ENCODE results near the gene HPGDS.
"Not testable (repeated sequence)": the region's sequence is repeated elsewhere in the genome, so short reads cannot be mapped to it uniquely, and the experiment has no call there.

HPGDS gene

DNA sequence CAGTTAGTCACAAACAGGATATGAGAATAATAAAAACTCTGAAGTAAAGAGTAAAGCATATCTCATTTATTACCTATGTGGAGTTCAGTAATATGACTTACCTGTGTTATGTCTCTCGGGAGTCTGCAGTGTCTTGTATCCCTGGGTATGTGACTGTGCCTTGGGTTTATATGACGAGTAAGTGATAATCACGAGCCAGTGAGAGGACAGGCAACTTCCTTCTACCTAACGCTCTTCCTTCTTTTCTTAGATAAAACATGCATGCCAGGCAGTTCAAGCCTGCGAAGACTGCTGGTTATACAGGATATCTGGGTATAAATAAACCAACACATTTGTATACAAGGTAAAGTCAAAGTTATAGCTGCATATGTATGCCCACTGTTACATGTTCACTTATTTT lies at the start of gene HPGDS:
Gene HPGDS, minus strand, starts transcription at position 143 of the 400 bp plus-strand sequence. CDS start 8,207 bp downstream, outside the sequence.
- no peaks in the 10 kb centered on the region for H3K36me3 Mint-ChIP-seq (ENCODE audit: low read depth)
- intact Hi-C loops (cut with micrococcal nuclease) = no loop called here
- no peak within 1 kb of the TSS for H3K4me3 Mint-ChIP-seq
- H3K4me1 Mint-ChIP-seq (ENCODE audit: low read depth) = peaks cover 30% of the 10 kb centered on the region
- no peaks in the 10 kb centered on the region for H3K27me3 Mint-ChIP-seq
- H3K9me3 Mint-ChIP-seq = no peaks in the 10 kb centered on the region
- H3K27ac Mint-ChIP-seq = no peak within 1 kb of the TSS

DNA sequence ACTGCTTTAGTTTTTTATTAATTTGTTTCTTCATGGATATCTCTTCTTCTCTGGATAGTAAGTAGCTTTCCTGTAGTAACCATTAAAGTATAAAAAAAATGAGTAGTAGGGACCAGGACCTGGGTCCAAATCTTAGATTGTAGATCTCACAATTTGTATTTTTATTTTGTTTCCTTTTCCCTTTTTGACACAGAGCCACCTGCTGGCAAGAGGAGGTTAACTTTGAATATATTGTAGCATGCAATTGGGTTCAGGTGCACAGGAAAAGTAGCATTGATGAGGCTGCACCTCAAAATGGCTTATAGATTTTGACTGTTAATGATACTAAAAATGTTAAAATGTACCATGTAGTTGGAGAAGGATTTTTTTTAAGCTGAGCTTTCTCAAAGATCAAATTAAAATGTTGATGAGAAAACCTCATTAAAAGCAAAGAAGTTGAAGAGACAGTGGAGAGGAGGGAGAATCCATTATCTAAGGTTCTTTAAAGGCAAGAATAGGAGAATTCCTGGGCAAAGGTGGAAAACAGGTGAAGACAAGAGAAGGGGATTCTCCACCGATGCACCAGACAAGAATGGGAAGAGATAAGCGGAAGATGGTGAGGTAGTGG lies 48.3 kb upstream of the HPGDS start:
- intact Hi-C loops (cut with micrococcal nuclease) = loop anchor here (1.0 to 2.0 kb wide), 3 partner anchors 56 to 598 kb away; no protein-coding TSS in a partner anchor
- no peaks in the 10 kb centered on the region for H3K9me3 Mint-ChIP-seq
- H3K4me1 Mint-ChIP-seq (ENCODE audit: low read depth) = no peaks in the 10 kb centered on the region
- no peaks in the 10 kb centered on the region for H3K27me3 Mint-ChIP-seq
- no peak overlapping the region for H3K27ac Mint-ChIP-seq
- H3K36me3 Mint-ChIP-seq (ENCODE audit: low read depth) = no peaks in the 10 kb centered on the region
- H3K4me3 Mint-ChIP-seq = no peak overlapping the region

DNA sequence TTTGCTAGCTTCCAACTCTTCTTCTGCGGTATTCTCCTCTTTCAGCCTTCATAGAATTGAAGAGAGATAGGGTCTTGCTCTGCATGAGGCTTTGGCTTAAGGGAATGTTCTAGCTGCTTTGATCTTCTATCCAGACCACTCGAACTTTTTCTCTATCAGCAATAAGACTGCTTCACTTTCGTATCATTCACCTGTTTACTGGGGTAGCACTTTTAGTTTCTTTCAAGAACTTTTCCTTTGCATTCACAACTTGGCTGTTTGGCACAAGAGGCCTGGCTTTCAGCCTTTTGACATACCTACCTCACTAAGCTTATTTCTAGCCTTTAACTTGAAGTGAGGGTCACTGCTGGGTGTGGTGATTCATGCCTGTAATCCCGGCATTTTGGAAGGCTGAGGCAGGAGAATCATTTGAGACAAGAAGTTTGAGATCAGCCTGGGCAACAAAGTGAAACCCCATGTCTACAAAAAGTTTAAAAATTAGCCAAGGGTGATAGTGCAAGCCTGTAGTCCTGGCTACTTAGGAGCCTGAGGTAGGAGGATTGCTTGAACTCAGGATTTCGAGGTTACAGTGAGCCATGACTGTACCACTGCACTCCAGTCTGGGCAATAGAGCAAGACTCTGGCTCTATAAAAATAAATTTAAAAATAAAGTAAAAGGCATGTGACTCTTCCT lies 47.1 kb upstream of the HPGDS start:
- Mint-ChIP-seq H3K9me3 (no peaks in the 10 kb centered on the region), H3K4me3 (no peak overlapping the region), H3K27ac (no peak overlapping the region), H3K27me3 (no peaks in the 10 kb centered on the region), H3K4me1 (ENCODE audit: low read depth) (no peaks in the 10 kb centered on the region), H3K36me3 (ENCODE audit: low read depth) (no peaks in the 10 kb centered on the region)
- intact Hi-C loops (cut with micrococcal nuclease) = loop anchor here (1.0 to 2.0 kb wide), 3 partner anchors 55 to 597 kb away; no protein-coding TSS in a partner anchor

DNA sequence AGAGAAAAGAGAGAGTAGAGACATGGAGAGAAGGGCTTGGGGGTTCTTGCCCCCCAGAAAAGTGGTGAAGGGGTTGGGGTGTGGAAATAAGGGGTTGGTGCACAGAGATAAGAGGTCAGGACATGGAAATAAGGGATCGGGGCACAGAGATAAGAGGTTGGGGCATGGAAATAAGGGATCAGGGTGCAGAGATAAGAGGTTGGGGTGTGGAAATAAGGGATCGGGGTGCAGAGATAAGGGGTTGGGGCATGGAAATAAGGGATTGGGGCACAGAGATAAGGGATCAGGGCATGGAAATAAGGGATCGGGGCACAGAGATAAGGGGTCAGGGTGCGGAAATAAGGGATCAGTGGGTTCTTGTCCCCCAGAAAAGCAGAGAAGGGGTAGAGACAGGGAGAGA lies 45.3 kb upstream of the HPGDS start:
- intact Hi-C loops (cut with micrococcal nuclease); H3K4me1 Mint-ChIP-seq (ENCODE audit: low read depth): not testable (repeated sequence)

DNA sequence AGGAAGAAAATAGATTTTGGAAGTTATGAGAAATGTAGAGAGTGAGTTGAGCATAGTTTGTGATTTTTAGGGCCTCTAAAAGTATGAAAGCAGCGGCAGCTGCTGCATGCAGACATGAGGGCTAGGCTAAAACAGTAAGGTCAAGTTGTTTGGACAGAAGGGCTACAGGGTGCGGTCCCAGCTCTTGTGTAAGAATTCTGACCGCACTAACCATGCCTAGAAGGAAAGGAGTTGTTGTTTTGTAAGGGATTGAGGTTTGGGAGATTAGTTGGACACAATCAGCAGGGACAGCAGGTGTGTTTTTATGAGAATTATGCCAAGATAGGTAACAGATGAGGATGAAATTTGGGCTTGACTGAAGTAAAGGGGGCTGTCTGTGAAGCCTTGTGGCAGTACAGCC lies 42.8 kb upstream of the HPGDS start:
- H3K27me3 Mint-ChIP-seq; H3K4me3 Mint-ChIP-seq; intact Hi-C loops (cut with micrococcal nuclease); H3K36me3 Mint-ChIP-seq (ENCODE audit: low read depth); H3K4me1 Mint-ChIP-seq (ENCODE audit: low read depth); H3K27ac Mint-ChIP-seq; H3K9me3 Mint-ChIP-seq: not testable (repeated sequence)

More for the DNA sequence above, 45.3 kb upstream of the HPGDS start:
- H3K27ac Mint-ChIP-seq; H3K9me3 Mint-ChIP-seq; H3K4me3 Mint-ChIP-seq; H3K27me3 Mint-ChIP-seq; H3K36me3 Mint-ChIP-seq (ENCODE audit: low read depth): not testable (repeated sequence)

DNA sequence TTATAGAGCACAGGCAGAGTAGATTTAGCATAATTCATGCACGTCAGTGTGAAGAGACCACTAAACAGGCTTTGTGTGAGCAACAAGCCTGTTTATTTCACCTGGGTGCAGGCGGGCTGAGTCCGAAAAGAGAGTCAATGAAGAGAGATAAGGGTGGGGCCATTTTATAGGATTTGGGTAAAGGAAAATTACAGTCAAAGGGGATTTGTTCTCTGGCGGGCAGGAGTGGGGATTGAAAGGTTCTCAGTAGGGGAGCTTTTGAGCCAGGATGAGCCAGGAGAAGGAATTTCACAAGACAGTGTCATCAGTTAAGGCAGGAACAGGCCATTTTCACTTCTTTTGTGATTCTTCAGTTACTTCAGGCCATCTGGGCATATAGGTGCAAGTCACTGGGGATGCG lies 40.3 kb upstream of the HPGDS start:
- H3K4me1 Mint-ChIP-seq (ENCODE audit: low read depth); H3K27me3 Mint-ChIP-seq; H3K27ac Mint-ChIP-seq; H3K36me3 Mint-ChIP-seq (ENCODE audit: low read depth); intact Hi-C loops (cut with micrococcal nuclease); H3K9me3 Mint-ChIP-seq; H3K4me3 Mint-ChIP-seq: not testable (repeated sequence)

DNA sequence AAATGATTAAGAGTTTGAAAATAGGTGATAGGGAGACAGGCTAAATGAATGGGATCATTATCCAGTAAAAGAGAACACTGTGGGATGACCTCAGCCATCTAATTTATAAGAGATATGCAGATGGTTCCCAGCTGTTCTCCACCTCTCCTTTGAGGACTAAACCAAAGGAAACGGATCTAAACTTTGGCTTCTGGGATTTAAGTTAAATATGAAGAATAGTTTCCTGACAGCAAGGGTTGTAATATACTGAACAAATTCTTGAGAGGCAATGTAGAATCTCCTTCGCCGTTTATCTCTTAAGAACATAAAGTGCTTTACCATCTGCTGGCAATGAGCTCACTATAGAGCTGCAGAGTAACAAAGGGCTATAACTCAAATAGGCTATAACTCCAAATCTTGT lies 35.4 kb upstream of the HPGDS start:
- H3K4me3 Mint-ChIP-seq = no peak overlapping the region
- no peaks in the 10 kb centered on the region for H3K9me3 Mint-ChIP-seq
- H3K27ac Mint-ChIP-seq = no peak overlapping the region
- H3K4me1 Mint-ChIP-seq (ENCODE audit: low read depth) = peaks cover 6% of the 10 kb centered on the region
- no peaks in the 10 kb centered on the region for H3K36me3 Mint-ChIP-seq (ENCODE audit: low read depth)
- H3K27me3 Mint-ChIP-seq = no peaks in the 10 kb centered on the region
- intact Hi-C loops (cut with micrococcal nuclease) = no loop called here

DNA sequence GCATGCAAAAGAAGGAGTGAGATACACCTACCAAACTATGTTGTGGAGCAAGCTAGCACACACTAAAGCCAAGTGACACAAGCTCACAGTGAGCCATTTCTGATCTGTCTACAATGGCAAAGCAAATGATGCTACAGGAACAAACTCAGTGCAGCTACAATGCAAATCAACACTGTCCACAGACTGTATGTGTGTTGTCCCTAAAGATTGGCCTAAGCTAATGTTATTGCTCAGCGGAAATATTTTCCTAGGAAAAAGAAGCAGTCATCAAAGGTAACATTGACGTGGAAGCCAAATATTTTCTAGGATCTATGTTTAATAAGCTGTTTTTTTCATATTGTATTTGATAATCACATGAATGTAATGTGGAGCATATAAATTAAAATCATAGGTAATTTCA lies 34.7 kb upstream of the HPGDS start:
- H3K27ac Mint-ChIP-seq = no peak overlapping the region
- intact Hi-C loops (cut with micrococcal nuclease) = no loop called here
- no peak overlapping the region for H3K4me3 Mint-ChIP-seq
- H3K4me1 Mint-ChIP-seq (ENCODE audit: low read depth) = peaks cover 6% of the 10 kb centered on the region
- no peaks in the 10 kb centered on the region for H3K27me3 Mint-ChIP-seq
- H3K9me3 Mint-ChIP-seq = no peaks in the 10 kb centered on the region
- no peaks in the 10 kb centered on the region for H3K36me3 Mint-ChIP-seq (ENCODE audit: low read depth)

DNA sequence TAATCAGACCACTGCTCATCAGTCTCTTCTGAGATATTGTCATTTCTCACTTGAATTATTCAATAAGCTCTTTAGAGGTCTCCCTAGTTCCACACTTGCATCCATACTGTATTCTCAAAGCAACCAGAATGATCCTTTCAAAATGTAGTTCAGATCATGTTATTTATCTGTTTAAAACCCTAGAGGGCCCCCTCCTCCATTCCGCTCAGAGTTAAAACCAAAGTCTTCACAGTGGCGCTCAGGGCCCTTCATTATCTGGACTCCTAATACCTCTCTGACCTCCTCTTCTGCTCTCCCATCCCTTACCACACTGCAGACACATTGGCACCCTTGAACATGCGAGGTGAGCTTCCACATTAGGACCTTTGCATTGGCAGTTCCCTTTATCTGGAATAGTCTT lies 32.7 kb upstream of the HPGDS start:
- Mint-ChIP-seq H3K27ac (no peak overlapping the region), H3K27me3 (no peaks in the 10 kb centered on the region), H3K36me3 (ENCODE audit: low read depth) (no peaks in the 10 kb centered on the region), H3K4me1 (ENCODE audit: low read depth) (peaks cover 6% of the 10 kb centered on the region), H3K4me3 (no peak overlapping the region), H3K9me3 (no peaks in the 10 kb centered on the region)
- intact Hi-C loops (cut with micrococcal nuclease) = no loop called here

DNA sequence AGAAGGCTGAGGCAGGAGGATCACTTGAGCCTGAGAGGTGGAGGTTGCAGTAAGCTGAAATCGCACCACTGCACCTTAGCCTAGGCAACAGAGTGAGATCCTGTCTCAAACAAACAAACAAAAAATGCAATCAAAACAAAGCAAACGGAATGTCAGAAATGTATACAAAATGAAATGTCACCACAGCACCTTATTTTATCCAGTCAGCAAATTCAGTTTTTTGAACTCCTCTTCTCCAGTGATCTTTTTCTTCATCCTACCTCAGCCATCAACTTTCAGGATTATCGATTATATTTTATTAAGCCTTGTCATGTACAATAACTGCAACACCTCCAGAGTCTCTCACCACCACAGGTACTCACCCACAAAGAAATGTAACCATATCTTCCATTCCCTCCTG lies 31.1 kb upstream of the HPGDS start:
- Mint-ChIP-seq H3K4me3 (no peak overlapping the region), H3K4me1 (ENCODE audit: low read depth) (peaks cover 6% of the 10 kb centered on the region), H3K36me3 (ENCODE audit: low read depth) (no peaks in the 10 kb centered on the region), H3K27me3 (no peaks in the 10 kb centered on the region), H3K27ac (no peak overlapping the region), H3K9me3 (no peaks in the 10 kb centered on the region)
- intact Hi-C loops (cut with micrococcal nuclease) = no loop called here

DNA sequence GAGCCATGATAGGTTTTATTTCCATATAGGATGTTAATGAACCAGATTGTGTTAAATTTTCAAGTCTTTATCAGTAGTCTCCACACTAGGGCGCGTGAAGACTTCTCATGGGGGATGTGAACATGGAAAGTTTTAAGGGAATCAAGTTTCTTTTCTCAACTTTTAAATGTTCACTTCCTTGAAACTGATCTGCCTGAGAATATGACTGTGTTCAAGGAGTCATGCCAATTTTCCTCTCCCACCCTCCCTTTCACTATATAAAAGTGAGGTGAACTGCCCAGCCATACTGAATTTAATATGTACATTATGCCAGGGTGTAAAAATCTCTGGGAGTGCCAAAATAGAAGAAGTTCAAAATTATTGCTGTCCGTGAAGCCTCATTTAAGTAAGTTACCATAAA lies 30.4 kb upstream of the HPGDS start:
- Mint-ChIP-seq H3K36me3 (ENCODE audit: low read depth) (no peaks in the 10 kb centered on the region), H3K27ac (no peak overlapping the region), H3K4me1 (ENCODE audit: low read depth) (peaks cover 6% of the 10 kb centered on the region), H3K4me3 (no peak overlapping the region), H3K9me3 (no peaks in the 10 kb centered on the region), H3K27me3 (no peaks in the 10 kb centered on the region)
- intact Hi-C loops (cut with micrococcal nuclease) = no loop called here

DNA sequence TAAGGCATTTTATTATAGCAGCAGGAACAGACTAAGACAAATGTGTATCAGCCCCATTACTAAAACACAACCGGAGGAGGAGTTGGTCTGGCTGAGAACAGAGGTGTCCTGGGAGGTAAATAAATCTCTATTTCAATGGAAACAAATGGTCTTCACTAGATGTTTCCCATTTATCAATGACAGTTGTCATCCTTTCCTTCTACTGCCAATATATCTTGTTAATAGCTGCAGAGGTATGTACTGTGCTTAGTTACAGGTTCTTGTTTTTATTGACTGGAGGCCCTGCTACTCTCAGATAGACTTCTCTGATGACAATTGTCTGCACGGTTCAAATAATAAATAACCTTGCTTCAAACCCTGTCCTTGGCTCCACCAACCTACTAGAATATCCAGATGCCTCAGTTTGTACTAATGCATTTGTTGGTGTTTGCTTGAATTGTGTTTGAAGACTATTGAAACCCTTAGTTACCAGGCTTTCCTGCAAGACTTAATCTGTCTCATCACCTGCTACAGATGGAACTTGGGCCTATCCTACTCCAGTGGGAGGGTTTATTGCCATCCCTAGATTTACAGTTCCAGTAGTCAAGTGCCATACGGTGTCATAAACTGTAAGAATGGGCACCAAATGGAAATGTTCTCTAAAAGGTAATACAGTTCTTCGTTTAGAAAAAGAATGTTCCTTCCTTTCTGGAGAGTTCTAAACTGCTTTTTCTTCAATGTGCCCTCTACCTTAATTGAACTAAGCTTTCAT lies 29.8 kb upstream of the HPGDS start:
- H3K36me3 Mint-ChIP-seq (ENCODE audit: low read depth) = no peaks in the 10 kb centered on the region
- H3K4me3 Mint-ChIP-seq = no peak overlapping the region
- H3K4me1 Mint-ChIP-seq (ENCODE audit: low read depth) = peaks cover 6% of the 10 kb centered on the region
- H3K27ac Mint-ChIP-seq = no peak overlapping the region
- H3K9me3 Mint-ChIP-seq = no peaks in the 10 kb centered on the region
- intact Hi-C loops (cut with micrococcal nuclease) = no loop called here
- no peaks in the 10 kb centered on the region for H3K27me3 Mint-ChIP-seq

DNA sequence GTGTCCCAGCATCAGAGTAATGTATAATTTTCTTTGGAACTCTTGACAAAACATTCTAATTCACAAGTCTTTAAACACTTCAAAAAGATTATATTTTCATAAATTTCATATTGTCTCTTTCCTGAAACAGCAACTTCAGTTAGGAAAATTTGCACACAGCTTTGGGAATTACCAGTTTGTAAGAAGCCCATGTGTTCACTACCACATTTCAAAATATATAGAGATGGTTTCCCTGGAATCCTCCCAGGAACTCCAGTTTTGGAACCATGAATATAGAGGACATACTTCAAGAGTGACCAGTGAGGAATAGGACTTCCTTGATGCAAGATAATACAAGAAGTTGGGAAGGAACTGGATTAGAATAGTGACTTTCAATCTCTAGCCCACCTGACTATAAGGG lies 28.7 kb upstream of the HPGDS start:
- H3K9me3 Mint-ChIP-seq = peaks cover 10% of the 10 kb centered on the region
- intact Hi-C loops (cut with micrococcal nuclease) = no loop called here
- no peaks in the 10 kb centered on the region for H3K27me3 Mint-ChIP-seq
- peaks cover 6% of the 10 kb centered on the region for H3K4me1 Mint-ChIP-seq (ENCODE audit: low read depth)
- no peaks in the 10 kb centered on the region for H3K36me3 Mint-ChIP-seq (ENCODE audit: low read depth)
- no peak overlapping the region for H3K4me3 Mint-ChIP-seq
- no peak overlapping the region for H3K27ac Mint-ChIP-seq

DNA sequence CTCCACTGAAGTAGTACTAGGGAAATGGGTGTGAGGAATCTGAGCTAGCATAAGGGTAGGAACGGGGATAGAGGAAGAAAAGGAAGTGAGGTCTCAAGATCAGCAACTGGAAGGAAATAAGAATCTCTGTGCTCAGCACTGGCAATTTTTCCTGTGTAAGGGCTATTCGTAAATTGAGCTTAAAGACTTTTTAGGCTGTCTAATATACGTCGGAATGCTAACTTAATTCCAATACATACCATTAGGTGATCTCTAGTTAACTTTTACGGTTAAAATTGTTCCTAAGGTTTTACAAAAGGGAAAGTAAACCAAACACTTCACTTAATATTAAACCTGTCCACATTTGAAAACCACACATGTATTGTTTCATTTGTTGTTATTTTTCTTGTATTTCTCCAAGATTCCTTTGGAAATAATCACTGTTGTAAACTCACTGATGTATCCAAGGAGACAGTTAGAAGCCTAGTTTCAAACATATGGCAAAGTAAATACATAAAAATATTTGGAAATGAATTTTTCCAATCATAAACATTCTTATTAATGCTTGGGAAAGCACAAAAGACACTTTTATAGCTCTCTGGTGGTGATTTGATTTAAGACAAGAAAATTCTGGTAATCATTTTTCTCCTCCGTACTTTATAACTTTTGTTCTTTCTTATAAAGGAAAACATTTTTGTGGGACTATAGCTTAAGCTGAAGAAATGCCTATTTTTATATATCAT lies 28.1 kb upstream of the HPGDS start:
- Mint-ChIP-seq H3K27ac (no peak overlapping the region), H3K27me3 (no peaks in the 10 kb centered on the region), H3K36me3 (ENCODE audit: low read depth) (no peaks in the 10 kb centered on the region), H3K4me3 (no peak overlapping the region), H3K4me1 (ENCODE audit: low read depth) (peaks cover 6% of the 10 kb centered on the region), H3K9me3 (peaks cover 11% of the 10 kb centered on the region)
- intact Hi-C loops (cut with micrococcal nuclease) = no loop called here

All from dendritic cell treated with granulocyte-macrophage colony-stimulating factor and Interleukin-4, amounts not matched to agents 40 ng/mL and 50 ng/mL, for 4 days (primary cell).